Bronchial epithelial cell (primary cell): Measurements from ENCODE around the gene ZNF429. TPM values are rescaled to one million over a fixed set of nuclear protein-coding genes. Genes with fewer than 3 reads are reported as not detected.

Experiments used
- DNase-seq: peaks from one replicate; pipeline ENCODE4 v3.0.0-alpha.2; 2010; ENCODE audit warnings: low read depth
- FAIRE-seq: peaks from 2 replicates; lab custom pipeline; 2011; peaks lifted over from hg19 to GRCh38; lab: Jason Lieb, UNC
- H3K27me3 ChIP-seq: 2 replicates; pipeline ENCODE4 v1.5.1; 2011; ENCODE audit warnings: low read length; ENCODE audit not compliant: control insufficient read depth, insufficient read depth
- H3K36me3 ChIP-seq: 2 replicates; pipeline ENCODE4 v1.5.1; 2011; ENCODE audit warnings: low read length; ENCODE audit not compliant: control insufficient read depth, insufficient read depth
- H3K4me3 ChIP-seq: 2 replicates; pipeline ENCODE4 v1.5.1; 2011; ENCODE audit warnings: mild to moderate bottlenecking, low read depth, low read length, control low read depth
- total RNA-seq: library from RNA; depleted of rRNA; stranded (reverse); fragments of >200 nt; gene quantifications from 2 replicates; pipeline ENCODE4 v1.2.1, GENCODE V29; 2014
- TF ChIP-seq, protein P1 (sequence below): IDR thresholded peaks from 2 replicates; pipeline ENCODE4 v1.5.1; 2011; ENCODE audit warnings: mild to moderate bottlenecking, moderate library complexity, low read length, control low read depth, inconsistent platforms; ENCODE audit not compliant: insufficient read depth, severe bottlenecking

Gene ZNF429
- total RNA-seq, 1 donor from 2014 or later = 2.6 TPM

DNA sequence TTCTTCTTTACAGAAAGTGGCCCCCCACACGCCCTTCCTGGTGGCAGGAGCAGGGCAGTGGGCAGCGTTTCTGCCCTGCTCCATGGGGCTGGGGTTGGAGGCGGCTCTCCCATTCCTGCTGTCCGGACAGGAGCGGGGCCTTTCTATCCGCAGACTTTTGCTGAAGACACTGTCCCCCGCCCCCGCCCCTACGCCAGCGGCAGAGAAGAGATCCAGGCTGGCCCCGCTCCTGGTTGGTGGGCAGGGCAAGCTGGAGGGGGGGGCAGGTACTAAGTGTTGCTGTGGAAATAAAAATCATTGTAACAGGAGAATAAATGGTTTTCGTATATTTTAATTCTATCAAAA, 81.7 kb downstream of the ZNF429 start:
- Histone ChIP-seq H3K4me3 (no peak overlapping the region), H3K27me3 (no peaks in the 10 kb centered on the region), H3K36me3 (no peaks in the 10 kb centered on the region)
- TF ChIP-seq, protein P1, sequence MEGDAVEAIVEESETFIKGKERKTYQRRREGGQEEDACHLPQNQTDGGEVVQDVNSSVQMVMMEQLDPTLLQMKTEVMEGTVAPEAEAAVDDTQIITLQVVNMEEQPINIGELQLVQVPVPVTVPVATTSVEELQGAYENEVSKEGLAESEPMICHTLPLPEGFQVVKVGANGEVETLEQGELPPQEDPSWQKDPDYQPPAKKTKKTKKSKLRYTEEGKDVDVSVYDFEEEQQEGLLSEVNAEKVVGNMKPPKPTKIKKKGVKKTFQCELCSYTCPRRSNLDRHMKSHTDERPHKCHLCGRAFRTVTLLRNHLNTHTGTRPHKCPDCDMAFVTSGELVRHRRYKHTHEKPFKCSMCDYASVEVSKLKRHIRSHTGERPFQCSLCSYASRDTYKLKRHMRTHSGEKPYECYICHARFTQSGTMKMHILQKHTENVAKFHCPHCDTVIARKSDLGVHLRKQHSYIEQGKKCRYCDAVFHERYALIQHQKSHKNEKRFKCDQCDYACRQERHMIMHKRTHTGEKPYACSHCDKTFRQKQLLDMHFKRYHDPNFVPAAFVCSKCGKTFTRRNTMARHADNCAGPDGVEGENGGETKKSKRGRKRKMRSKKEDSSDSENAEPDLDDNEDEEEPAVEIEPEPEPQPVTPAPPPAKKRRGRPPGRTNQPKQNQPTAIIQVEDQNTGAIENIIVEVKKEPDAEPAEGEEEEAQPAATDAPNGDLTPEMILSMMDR = no peak
- DNase-seq (no peak), FAIRE-seq (no peak)

DNA sequence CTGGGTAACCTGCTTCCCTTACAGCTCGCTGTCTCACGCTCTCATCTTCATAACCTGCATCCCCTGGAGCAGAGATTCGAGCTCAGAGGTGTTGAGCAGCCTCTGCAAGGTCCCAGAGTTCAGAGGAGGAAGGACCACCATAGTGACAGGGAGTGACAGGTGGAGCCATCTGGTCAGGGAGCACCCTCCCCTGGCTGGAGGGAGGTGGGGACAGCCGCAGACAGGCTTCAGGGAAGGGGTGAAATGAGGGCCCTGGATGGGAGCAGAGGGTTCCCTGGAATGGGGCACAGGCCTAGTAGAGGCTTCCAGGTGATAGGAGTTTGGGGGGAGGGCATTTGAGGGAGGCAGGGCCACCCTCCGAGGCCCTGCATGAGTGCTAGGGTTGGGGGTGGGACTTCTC, 82.1 kb downstream of the ZNF429 start:
- DNase-seq (no peak), FAIRE-seq (no peak)
- H3K36me3 ChIP-seq = no peaks in the 10 kb centered on the region
- no peak overlapping the region for H3K4me3 ChIP-seq
- TF ChIP-seq, protein P1 = no peak
- H3K27me3 ChIP-seq = no peaks in the 10 kb centered on the region

DNA sequence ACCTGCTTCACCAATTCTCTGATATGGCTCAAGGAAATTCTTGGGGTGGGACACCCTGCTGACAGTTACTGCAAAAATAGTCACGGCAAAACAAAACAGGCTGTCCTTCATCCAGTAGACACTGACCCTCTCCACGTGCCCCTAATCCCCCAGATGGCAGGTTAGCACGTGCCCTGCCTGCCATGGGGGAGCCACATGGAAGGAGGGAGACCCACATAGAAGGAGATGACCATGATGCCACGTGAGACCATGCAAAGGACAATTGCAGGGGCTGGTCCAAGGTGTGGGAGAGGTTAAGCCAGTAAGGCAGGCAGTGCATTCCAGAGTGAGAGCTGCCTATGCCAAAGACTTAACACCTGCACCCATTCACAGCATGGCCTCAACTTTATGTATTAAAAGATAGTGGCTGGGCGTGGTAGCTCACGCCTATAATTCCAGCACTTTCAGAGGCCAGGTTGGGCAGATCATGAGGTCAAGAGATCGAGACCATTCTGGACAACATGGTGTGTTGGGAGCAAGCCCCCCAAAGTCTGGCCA, 82.7 kb downstream of the ZNF429 start:
- Histone ChIP-seq H3K36me3 (no peaks in the 10 kb centered on the region), H3K27me3 (no peaks in the 10 kb centered on the region), H3K4me3 (no peak overlapping the region)
- FAIRE-seq (no peak), DNase-seq (no peak)
- TF ChIP-seq, protein P1 = no peak

DNA sequence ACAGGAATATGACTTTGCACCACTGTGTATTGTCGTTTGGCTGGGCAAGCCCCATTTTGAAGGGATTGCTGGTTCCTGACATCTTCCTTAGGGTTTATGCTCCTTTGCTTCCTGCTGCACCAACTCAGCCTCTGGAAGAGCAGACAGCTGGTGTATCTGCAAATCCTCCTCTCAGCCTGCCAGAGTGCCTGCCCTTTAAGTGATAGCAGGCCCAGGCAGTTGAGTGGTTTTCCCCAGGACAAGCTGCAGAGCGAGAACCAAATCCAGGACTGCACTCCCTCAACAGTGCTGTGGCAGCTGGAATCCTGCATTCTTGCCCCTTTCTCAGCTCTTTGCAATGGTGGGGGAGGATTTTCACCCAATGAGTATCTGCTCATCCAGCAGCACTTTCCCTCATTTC, 85.5 kb downstream of the ZNF429 start:
- no peaks in the 10 kb centered on the region for H3K36me3 ChIP-seq
- TF ChIP-seq, protein P1 = no peak
- no peak for FAIRE-seq

DNA sequence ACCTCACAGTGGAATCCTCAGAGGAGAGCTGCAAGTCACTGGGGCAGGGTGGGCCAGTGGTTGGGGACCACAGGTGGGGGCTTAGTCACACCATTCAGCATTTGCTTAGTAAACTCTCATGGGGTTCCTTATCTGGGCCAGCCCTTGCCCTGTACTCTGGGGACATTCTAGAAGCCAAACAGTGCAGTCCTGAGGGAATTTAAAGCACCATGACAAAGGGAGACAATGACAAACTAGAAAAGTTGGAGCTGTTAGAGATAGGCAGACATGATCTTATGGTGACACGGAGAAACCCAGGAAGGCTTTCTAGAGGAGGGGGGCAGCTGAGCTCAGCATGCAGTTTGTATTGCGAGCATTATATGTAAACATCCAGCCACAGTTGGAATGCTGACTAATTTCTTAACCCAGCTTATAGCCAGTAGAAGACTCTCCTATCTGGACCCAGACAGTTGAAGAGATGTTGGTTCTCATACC, 87.6 kb downstream of the ZNF429 start:
- DNase-seq (no peak), FAIRE-seq (no peak)
- Histone ChIP-seq H3K36me3 (no peaks in the 10 kb centered on the region), H3K4me3 (no peak overlapping the region), H3K27me3 (no peaks in the 10 kb centered on the region)
- TF ChIP-seq, protein P1 = no peak

More for the DNA sequence above, 85.5 kb downstream of the ZNF429 start:
- no peak for DNase-seq
- Histone ChIP-seq H3K27me3 (no peaks in the 10 kb centered on the region), H3K4me3 (no peak overlapping the region)

DNA sequence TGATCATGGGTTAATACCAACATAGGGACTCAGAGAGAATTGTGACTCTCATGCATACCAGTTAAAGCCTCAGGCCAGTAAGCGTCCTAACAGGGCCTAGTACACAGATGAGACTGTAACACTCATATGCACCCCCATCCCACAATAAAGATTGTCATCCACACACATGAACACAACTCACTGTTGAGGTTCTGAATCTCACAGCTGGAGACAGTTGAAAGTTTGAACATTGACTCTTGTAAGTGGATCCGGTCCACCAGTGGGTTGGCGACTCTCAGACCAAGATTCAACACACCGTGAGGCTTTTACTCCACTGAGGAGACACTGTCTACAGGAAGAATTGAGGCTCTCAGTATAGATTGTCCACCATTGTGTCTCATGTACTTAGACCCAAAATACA, 88.1 kb downstream of the ZNF429 start:
- FAIRE-seq (no peak), DNase-seq (no peak)
- Histone ChIP-seq H3K27me3 (no peaks in the 10 kb centered on the region), H3K36me3 (no peaks in the 10 kb centered on the region), H3K4me3 (no peak overlapping the region)
- TF ChIP-seq, protein P1 = no peak
